Gastroesophageal sphincter (tissue), 4 donors: ENCODE results near the gene PTPRD. TPM values are rescaled to one million over a fixed set of nuclear protein-coding genes. Genes with fewer than 3 reads are reported as not detected.

Experiments
- ATAC-seq: fragments of 150-250 bp; one replicate; pipeline ENCODE4 v1.9.1; 2016; ENCODE audit warnings: mild to moderate bottlenecking, moderate library complexity
- H3K27ac ChIP-seq, 4 donors: fragments of 200-600 bp; sonication (generic) in 3 of 4; 1 replicate in 3 of 4; 2 replicates in 1 of 4; pipeline ENCODE4 v1.5.1; 2016 to 2019
- H3K27me3 ChIP-seq: fragments of 200-600 bp; sonication (generic); one replicate; pipeline ENCODE4 v1.5.1; 2019
- H3K36me3 ChIP-seq, 2 donors: fragments of 200-600 bp; sonication (generic); one replicate each; pipeline ENCODE4 v1.5.1; 2019; ENCODE audit warnings: control low read depth in 1 of 2
- H3K4me1 ChIP-seq, 3 donors: fragments of 200-600 bp; sonication (generic); 1 replicate in 2 of 3; 2 replicates in 1 of 3; pipeline ENCODE4 v1.5.1; 2016 to 2019; ENCODE audit warnings: control low read depth in 2 of 3
- H3K4me3 ChIP-seq, 2 donors: fragments of 200-600 bp; sonication (generic); one replicate each; pipeline ENCODE4 v1.5.1; 2019; ENCODE audit warnings: mild to moderate bottlenecking in 1 of 2, moderate library complexity in 1 of 2
- H3K9me3 ChIP-seq, 3 donors: fragments of 200-600 bp; sonication (generic); one replicate each; pipeline ENCODE4 v1.5.1; 2017 to 2019; ENCODE audit warnings: control low read depth in 2 of 3
- CTCF ChIP-seq, 4 experiments: fragments of 200-600 bp in 2 of 4; fragments of 450-650 bp in 2 of 4; sonication (generic) in 1 of 4; IDR thresholded peaks; one replicate each; pipeline ENCODE4 v1.5.1; 2017 to 2019; ENCODE audit warnings: antibody characterized with exemption in 4 of 4, mild to moderate bottlenecking in 2 of 4, moderate library complexity in 2 of 4
- EP300 ChIP-seq: sonication (generic); formaldehyde crosslinking; IDR thresholded peaks from one replicate; pipeline ENCODE4 v1.6.1; 2017; ENCODE audit warnings: antibody characterized with exemption, mild to moderate bottlenecking
- POLR2A ChIP-seq, 2 donors: fragments of 450-650 bp; IDR thresholded peaks; one replicate each; pipeline ENCODE4 v1.6.1; 2017; ENCODE audit warnings: antibody characterized with exemption in 2 of 2, mild to moderate bottlenecking in 2 of 2, moderate library complexity in 1 of 2
- POLR2AphosphoS5 ChIP-seq: sonication (generic); formaldehyde crosslinking; IDR thresholded peaks from one replicate; pipeline ENCODE4 v1.6.1; 2017; ENCODE audit warnings: antibody characterized with exemption
- WGBS, 2 donors: methylation state at CpG; one replicate each; pipeline ENCODE4 v1.1.5; 2018; ENCODE audit warnings: low coverage in 1 of 2; 5-methylcytosine and 5-hydroxymethylcytosine counted together
- total RNA-seq, 4 donors: library from RNA; depleted of rRNA; stranded (reverse); fragments of >200 nt; gene quantifications; one replicate each; pipeline ENCODE4 v1.1.0, GENCODE V29; 2016

The PTPRD gene
- total RNA-seq, 4 donors from 2014 or later, result 3.5 to 53.9 (median 15.8) TPM

- ATAC-seq, result no peak
- H3K36me3 ChIP-seq, result no peaks in the 10 kb centered on the region
- H3K27ac ChIP-seq, result no peak overlapping the region
- TF ChIP-seq POLR2A (IDR thresholded peaks at IDR 0.05), result no peak
- no peaks in the 10 kb centered on the region for H3K4me1 ChIP-seq
- 64 to 65% methylated on average over 3 of the region's 3 CpGs for WGBS, 2 donors
- H3K27me3 ChIP-seq, result no peaks in the 10 kb centered on the region
- H3K9me3 ChIP-seq, result peaks cover 0 to 6% (median 0%) of the 10 kb centered on the region in 3 donors
- H3K4me3 ChIP-seq, result no peak overlapping the region
Measured at GRCh38 chr9:10447036-10447435, 165.8 kb downstream of the PTPRD start.

- ATAC-seq, result no peak
- Histone ChIP-seq H3K27me3 (no peaks in the 10 kb centered on the region), H3K36me3 (no peaks in the 10 kb centered on the region), H3K9me3 (no peaks in the 10 kb centered on the region), H3K4me1 (no peaks in the 10 kb centered on the region), H3K27ac (no peak overlapping the region), H3K4me3 (no peak overlapping the region)
- no peak for TF ChIP-seq CTCF (IDR thresholded peaks at IDR 0.05)
- TF ChIP-seq POLR2A (IDR thresholded peaks at IDR 0.05), result no peak
- no peak for TF ChIP-seq EP300
- TF ChIP-seq POLR2AphosphoS5, result no peak
Measured at GRCh38 chr9:10443868-10444204, 169.0 kb downstream of the PTPRD start.

- Histone ChIP-seq H3K36me3 (no peaks in the 10 kb centered on the region), H3K9me3 (no peaks in the 10 kb centered on the region), H3K27ac (no peak overlapping the region), H3K4me3 (no peak overlapping the region), H3K27me3 (no peaks in the 10 kb centered on the region), H3K4me1 (no peaks in the 10 kb centered on the region)
- TF ChIP-seq CTCF (IDR thresholded peaks at IDR 0.05), result no peak
- no peak for TF ChIP-seq EP300
- TF ChIP-seq POLR2A (IDR thresholded peaks at IDR 0.05), result no peak
- TF ChIP-seq POLR2AphosphoS5, result no peak
- 76 to 86% methylated on average over 3 to 4 of the region's 4 CpGs for WGBS, 2 donors
- no peak for ATAC-seq
Measured at GRCh38 chr9:10443181-10443867, 169.5 kb downstream of the PTPRD start.

GRCh38 chr9:10438955-10439354 lies 173.8 kb downstream of the PTPRD start:
- Histone ChIP-seq H3K27ac (no peak overlapping the region), H3K27me3 (no peaks in the 10 kb centered on the region), H3K4me3 (no peak overlapping the region), H3K9me3 (no peaks in the 10 kb centered on the region), H3K36me3 (no peaks in the 10 kb centered on the region), H3K4me1 (no peaks in the 10 kb centered on the region)
- TF ChIP-seq EP300, result no peak
- no peak for TF ChIP-seq POLR2A (IDR thresholded peaks at IDR 0.05)
- TF ChIP-seq CTCF (IDR thresholded peaks at IDR 0.05), result no peak
- no peak for TF ChIP-seq POLR2AphosphoS5
- 62 to 66% methylated on average over 7 of the region's 7 CpGs for WGBS, 2 donors
- no peak for ATAC-seq

GRCh38 chr9:10436756-10437155 lies 176.0 kb downstream of the PTPRD start:
- no peak for ATAC-seq
- Histone ChIP-seq H3K27ac (no peak overlapping the region), H3K9me3 (no peaks in the 10 kb centered on the region), H3K4me3 (no peak overlapping the region), H3K27me3 (no peaks in the 10 kb centered on the region), H3K4me1 (no peaks in the 10 kb centered on the region), H3K36me3 (no peaks in the 10 kb centered on the region)
- TF ChIP-seq CTCF (IDR thresholded peaks at IDR 0.05), result no peak
- TF ChIP-seq POLR2AphosphoS5, result no peak
- 67 to 84% methylated on average over 4 of the region's 4 CpGs for WGBS, 2 donors
